OCI-LY1 (cell line): ENCODE measurements around the gene EXD3.

Experiments
- CTCF ChIP-seq: fragments of 200-600 bp; sonication (generic), shearing (Covaris generic); IDR thresholded peaks from 2 replicates; pipeline ENCODE4 v1.5.1; 2017; ENCODE audit warnings: mild to moderate bottlenecking, antibody characterized with exemption, low read length, moderate library complexity, mixed read lengths
- EZH2 ChIP-seq: fragments of 200-600 bp; sonication (generic), shearing (Covaris generic); IDR thresholded peaks from 2 replicates; pipeline ENCODE4 v1.8.0; 2017; ENCODE audit warnings: borderline replicate concordance, mixed run types, mild to moderate bottlenecking, antibody characterized with exemption, low read length, moderate library complexity, mixed read lengths

GRCh38 chr9:137306066-137306849 is 116.7 kb downstream of the EXD3 start:
- TF ChIP-seq EZH2 (no peak), CTCF (no peak)
